ENCODE results near the gene DLGAP1.
A peak's percentile ranks its signal among the peaks of the same experiment; 100 is the strongest.

DLGAP1 gene

DNA sequence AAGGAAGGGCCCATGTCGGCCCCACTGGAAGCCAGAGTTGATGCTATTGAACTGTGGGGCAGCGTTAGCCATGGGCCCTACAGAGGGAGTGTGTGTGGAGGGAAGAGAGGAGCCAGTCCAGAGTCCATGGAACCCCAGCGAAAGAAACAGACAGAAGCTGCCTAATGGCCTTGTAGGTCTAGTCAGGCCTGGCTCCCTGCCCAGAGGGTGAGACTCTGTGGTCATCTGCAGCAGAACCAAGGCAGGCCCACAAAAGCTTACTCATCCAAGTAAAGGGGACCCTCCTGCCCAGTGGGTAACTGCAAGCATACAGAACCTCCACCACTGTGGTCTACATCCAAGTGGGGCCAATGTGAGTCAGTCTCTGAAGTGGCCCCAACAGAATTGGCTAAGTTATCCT, 565.3 kb downstream of the DLGAP1 start:
- no peak for TF ChIP-seq CTCF (IDR thresholded peaks at IDR 0.05; ENCODE audit: insufficient read depth, low read length, poor library complexity, severe bottlenecking)
- H3K27me3 ChIP-seq (replicated peaks; ENCODE audit: control insufficient read depth, insufficient read depth, low read length), result no peaks in the 10 kb centered on the region
- H3K4me3 ChIP-seq (replicated peaks; ENCODE audit: low read depth, low read length), result no peak overlapping the region
- no peaks in the 10 kb centered on the region for H3K36me3 ChIP-seq (ENCODE audit: control insufficient read depth, insufficient read depth, low read length)
- DNase-seq (ENCODE audit: extremely low read depth, insufficient read length), result no peak

GRCh38 chr18:3889121-3889520, 566.0 kb downstream of the DLGAP1 start:
- H3K4me3 ChIP-seq (replicated peaks; ENCODE audit: low read depth, low read length), result no peak overlapping the region

DNA sequence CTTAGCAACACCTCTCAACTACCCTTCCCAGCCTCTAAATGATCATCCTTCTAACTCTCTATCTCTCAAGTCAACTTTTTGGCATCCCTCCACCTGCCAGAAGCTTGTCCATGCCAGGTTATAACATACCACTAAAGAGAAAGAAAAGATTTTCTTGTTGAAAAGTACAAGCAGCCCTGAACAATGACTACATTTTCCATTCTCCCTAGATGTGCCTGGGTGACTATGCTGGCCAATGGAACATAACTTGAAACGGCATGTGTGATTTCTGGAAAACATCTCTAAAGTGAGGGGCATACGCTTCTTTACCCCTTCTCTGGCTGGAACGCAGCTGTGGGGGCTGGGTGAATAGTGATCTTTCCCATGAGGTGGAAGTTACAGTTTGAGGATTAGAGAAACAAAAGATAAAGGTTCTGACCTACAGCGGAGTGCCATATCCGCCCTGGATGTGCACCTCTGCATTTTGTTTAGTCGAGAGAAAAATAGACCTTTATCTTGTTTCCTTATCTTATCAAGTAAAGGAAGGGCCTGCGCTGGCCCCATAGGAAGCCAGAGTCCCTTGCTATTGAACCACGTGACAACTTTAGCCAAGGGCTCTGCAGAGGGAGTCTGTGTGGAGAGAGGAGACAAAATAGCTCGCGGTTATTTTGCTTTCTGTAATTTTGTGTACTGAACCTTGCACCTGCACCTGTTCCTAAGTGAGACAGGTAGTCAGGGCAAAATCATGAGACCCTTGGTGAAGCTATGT, 568.4 kb downstream of the DLGAP1 start:
- DNase-seq (ENCODE audit: extremely low read depth, insufficient read length), result no peak
- TF ChIP-seq CTCF (IDR thresholded peaks at IDR 0.05; ENCODE audit: insufficient read depth, low read length, poor library complexity, severe bottlenecking), result no peak
- H3K27me3 ChIP-seq (replicated peaks; ENCODE audit: control insufficient read depth, insufficient read depth, low read length), result no peaks in the 10 kb centered on the region
- H3K4me3 ChIP-seq (replicated peaks; ENCODE audit: low read depth, low read length), result no peak overlapping the region
- H3K36me3 ChIP-seq (ENCODE audit: control insufficient read depth, insufficient read depth, low read length), result no peaks in the 10 kb centered on the region

More at GRCh38 chr18:3889121-3889520, 566.0 kb downstream of the DLGAP1 start:
- TF ChIP-seq CTCF (IDR thresholded peaks at IDR 0.05; ENCODE audit: insufficient read depth, low read length, poor library complexity, severe bottlenecking), result no peak
- Histone ChIP-seq H3K36me3 (ENCODE audit: control insufficient read depth, insufficient read depth, low read length) (no peaks in the 10 kb centered on the region), H3K27me3 (replicated peaks; ENCODE audit: control insufficient read depth, insufficient read depth, low read length) (no peaks in the 10 kb centered on the region)
- no peak for DNase-seq (ENCODE audit: extremely low read depth, insufficient read length)

DNA sequence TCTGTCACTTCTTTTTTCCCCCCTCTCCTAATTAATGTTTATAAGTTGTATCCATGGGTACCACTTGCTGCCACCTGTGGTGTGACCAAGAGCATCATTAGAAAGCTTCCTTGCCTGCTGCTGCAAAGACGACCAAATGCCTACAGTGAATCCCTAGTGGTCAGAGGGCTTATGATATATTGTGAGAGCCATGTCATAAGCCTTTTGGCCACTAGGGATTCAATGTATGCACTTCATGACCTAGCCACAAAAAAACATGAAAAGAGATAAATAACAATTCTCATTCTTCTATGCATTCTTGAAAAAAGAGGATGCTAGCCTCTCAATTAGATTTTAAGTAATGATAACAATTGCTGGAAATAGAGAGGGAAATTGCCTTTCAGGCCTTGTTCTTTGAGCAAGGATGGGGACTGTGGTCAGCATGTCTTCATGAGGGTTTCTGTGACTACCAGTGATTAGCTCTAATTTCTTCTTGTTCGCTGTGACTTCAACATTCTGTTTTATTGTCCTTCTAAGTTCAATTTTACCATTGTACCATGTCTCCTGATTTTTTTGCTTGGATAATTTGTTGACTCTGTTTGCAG, 569.8 kb downstream of the DLGAP1 start:
- Histone ChIP-seq H3K36me3 (ENCODE audit: control insufficient read depth, insufficient read depth, low read length) (no peaks in the 10 kb centered on the region), H3K4me3 (replicated peaks; ENCODE audit: low read depth, low read length) (no peak overlapping the region), H3K27me3 (replicated peaks; ENCODE audit: control insufficient read depth, insufficient read depth, low read length) (no peaks in the 10 kb centered on the region)
- DNase-seq (ENCODE audit: extremely low read depth, insufficient read length), result no peak
- TF ChIP-seq CTCF (IDR thresholded peaks at IDR 0.05; ENCODE audit: insufficient read depth, low read length, poor library complexity, severe bottlenecking), result peak; percentile 18

DNA sequence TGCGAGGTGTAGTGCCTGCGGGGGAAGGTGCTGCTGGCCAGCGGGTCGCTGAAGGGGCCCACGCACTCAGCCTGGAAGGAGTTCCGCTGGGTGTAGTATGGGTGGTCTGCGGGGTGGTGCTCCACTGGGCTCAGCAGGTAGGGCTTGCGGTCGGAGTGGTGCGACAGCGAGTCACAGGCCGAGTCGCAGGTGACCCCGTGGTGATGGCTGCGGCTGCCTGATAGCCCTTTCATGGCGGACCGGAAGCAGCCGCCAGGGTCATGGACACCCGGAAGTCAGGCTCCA, 575.3 kb downstream of the DLGAP1 start:
- DNase-seq (ENCODE audit: extremely low read depth, insufficient read length), result no peak
- H3K4me3 ChIP-seq (replicated peaks; ENCODE audit: low read depth, low read length), result no peak overlapping the region

More for the DNA sequence above, 575.3 kb downstream of the DLGAP1 start:
- TF ChIP-seq CTCF (IDR thresholded peaks at IDR 0.05; ENCODE audit: insufficient read depth, low read length, poor library complexity, severe bottlenecking), result no peak
- Histone ChIP-seq H3K27me3 (replicated peaks; ENCODE audit: control insufficient read depth, insufficient read depth, low read length) (no peaks in the 10 kb centered on the region), H3K36me3 (ENCODE audit: control insufficient read depth, insufficient read depth, low read length) (no peaks in the 10 kb centered on the region)

Data from GM06990 (cell line).